CD4-positive, alpha-beta T cell (primary cell): ENCODE measurements around the gene RECQL5. TPM values are rescaled to one million over a fixed set of nuclear protein-coding genes. Genes with fewer than 3 reads are reported as not detected.

ENCODE experiments used
- ATAC-seq: fragments of 200-7000 bp; cut with Tn5 transposase; one replicate; pipeline ENCODE4 v1.10.0; 2022; ENCODE audit warnings: mild to moderate bottlenecking; ENCODE audit not compliant: poor library complexity
- CTCF ChIA-PET: fragments of 350-600 bp; sonication (Branson Sonifier 250); formaldehyde crosslinking; loops from one replicate; lab custom pipeline; 2021; ENCODE audit warnings: antibody characterized with exemption, inconsistent platforms; lab: Charles Lee
- POLR2A ChIA-PET: fragments of 350-600 bp; sonication (Branson Sonifier 250); formaldehyde crosslinking; loops from one replicate; lab custom pipeline; 2021; ENCODE audit warnings: antibody characterized with exemption, inconsistent platforms; lab: Charles Lee
- DNase-seq, 14 experiments: peaks; one replicate each; pipeline ENCODE4 v3.0.0-alpha.2; 2013 to 2020; ENCODE audit warnings: mixed read lengths in 2 of 14
- H3K27ac ChIP-seq, 2 donors: one replicate each; pipeline versions ENCODE4 v1.5.1 to v1.7.0; 2013; ENCODE audit warnings: low read length in 2 of 2, low read depth in 1 of 2, mild to moderate bottlenecking in 1 of 2
- H3K27me3 ChIP-seq, 2 experiments: 1 replicate in 1 of 2; 2 replicates in 1 of 2; pipeline versions ENCODE4 v1.6.1 to v1.7.0; 2013; ENCODE audit warnings: low read length in 2 of 2, control low read depth in 1 of 2, mild to moderate bottlenecking in 1 of 2, moderate library complexity in 1 of 2; ENCODE audit not compliant: insufficient read depth in 2 of 2, control insufficient read depth in 1 of 2
- H3K36me3 ChIP-seq: one replicate; pipeline ENCODE4 v1.6.1; 2013; ENCODE audit warnings: low read length, control low read depth; ENCODE audit not compliant: insufficient read depth
- H3K4me1 ChIP-seq: one replicate; pipeline ENCODE4 v1.6.1; 2013; ENCODE audit warnings: low read length, control low read depth; ENCODE audit not compliant: insufficient read depth
- H3K4me3 ChIP-seq: one replicate; pipeline ENCODE4 v1.5.1; 2013; ENCODE audit warnings: mild to moderate bottlenecking, low read length, moderate library complexity
- H3K9me3 ChIP-seq, 2 experiments: 1 replicate in 1 of 2; 2 replicates in 1 of 2; pipeline versions ENCODE4 v1.6.1 to v1.7.0; 2013; ENCODE audit warnings: low read length in 2 of 2, mild to moderate bottlenecking in 2 of 2, control low read depth in 1 of 2, moderate library complexity in 1 of 2; ENCODE audit not compliant: control insufficient read depth in 1 of 2, insufficient read depth in 1 of 2
- H3K27ac Mint-ChIP-seq: one replicate; pipeline ENCODE4 v1.8.0; 2020; ENCODE audit warnings: mixed read lengths
- H3K27me3 Mint-ChIP-seq: one replicate; pipeline ENCODE4 v1.8.0; 2021; ENCODE audit warnings: mixed read lengths
- H3K36me3 Mint-ChIP-seq: one replicate; pipeline ENCODE4 v1.8.0; 2021; ENCODE audit warnings: low read depth, mixed read lengths
- H3K4me1 Mint-ChIP-seq: one replicate; pipeline ENCODE4 v1.8.0; 2021; ENCODE audit warnings: low read depth, mixed read lengths
- H3K4me3 Mint-ChIP-seq: one replicate; pipeline ENCODE4 v1.8.0; 2020; ENCODE audit warnings: mild to moderate bottlenecking, mixed read lengths
- H3K9me3 Mint-ChIP-seq: one replicate; pipeline ENCODE4 v1.8.0; 2020; ENCODE audit warnings: mixed read lengths
- intact Hi-C, 2 experiments: fragments of 100-400 bp; cut with DNase I in 1 of 2; cut with micrococcal nuclease in 1 of 2; formaldehyde crosslinking; loops; one replicate each; pipeline versions ENCODE4 v1.15.1 to v1.9.0; 2023 to 2025; cut with DNase I, micrococcal nuclease
- total RNA-seq, 174 experiments: library from RNA in 2 of 174; stranded (reverse) in 2 of 174; gene quantifications; one replicate each; pipeline ENCODE4 v1.2.3 and lab custom pipeline; 2021 to 2026
- TF ChIP-seq, protein P1 (sequence below): fragments of 200-600 bp; IDR thresholded peaks from one replicate; pipeline ENCODE4 v1.8.0; 2022; ENCODE audit warnings: antibody characterized with exemption, mild to moderate bottlenecking

Gene RECQL5
- total RNA-seq, 2 experiments from 2014 or later: 16.4 to 17.7 TPM

DNA sequence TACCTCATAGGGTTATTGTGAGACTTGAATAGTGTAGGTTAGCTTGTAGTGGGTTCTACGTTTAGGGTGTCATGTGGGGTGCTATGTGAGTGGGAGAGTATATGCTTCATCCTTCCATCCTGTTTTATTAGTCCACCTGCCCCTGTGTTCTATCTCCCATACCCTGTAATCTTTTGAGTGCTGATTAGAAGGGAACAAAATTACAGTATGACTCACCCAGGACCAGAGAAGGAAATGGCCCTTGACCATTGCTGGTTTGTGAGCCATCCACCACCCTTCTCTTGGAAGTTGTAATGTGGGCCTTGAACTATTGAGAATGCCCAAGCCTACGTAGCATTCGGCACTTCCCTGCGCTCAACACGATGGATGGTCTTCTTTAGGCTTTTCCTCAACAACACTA is 17.3 kb upstream of the RECQL5 start:
- TF ChIP-seq, protein P1, sequence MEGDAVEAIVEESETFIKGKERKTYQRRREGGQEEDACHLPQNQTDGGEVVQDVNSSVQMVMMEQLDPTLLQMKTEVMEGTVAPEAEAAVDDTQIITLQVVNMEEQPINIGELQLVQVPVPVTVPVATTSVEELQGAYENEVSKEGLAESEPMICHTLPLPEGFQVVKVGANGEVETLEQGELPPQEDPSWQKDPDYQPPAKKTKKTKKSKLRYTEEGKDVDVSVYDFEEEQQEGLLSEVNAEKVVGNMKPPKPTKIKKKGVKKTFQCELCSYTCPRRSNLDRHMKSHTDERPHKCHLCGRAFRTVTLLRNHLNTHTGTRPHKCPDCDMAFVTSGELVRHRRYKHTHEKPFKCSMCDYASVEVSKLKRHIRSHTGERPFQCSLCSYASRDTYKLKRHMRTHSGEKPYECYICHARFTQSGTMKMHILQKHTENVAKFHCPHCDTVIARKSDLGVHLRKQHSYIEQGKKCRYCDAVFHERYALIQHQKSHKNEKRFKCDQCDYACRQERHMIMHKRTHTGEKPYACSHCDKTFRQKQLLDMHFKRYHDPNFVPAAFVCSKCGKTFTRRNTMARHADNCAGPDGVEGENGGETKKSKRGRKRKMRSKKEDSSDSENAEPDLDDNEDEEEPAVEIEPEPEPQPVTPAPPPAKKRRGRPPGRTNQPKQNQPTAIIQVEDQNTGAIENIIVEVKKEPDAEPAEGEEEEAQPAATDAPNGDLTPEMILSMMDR: no peak
- intact Hi-C loops: no loop called here
- H3K27ac ChIP-seq: no peak overlapping the region
- H3K9me3 ChIP-seq: no peaks in the 10 kb centered on the region
- no peak for DNase-seq
- ATAC-seq: no peak
- H3K4me1 Mint-ChIP-seq: peaks cover 52% of the 10 kb centered on the region
- ChIA-PET POLR2A (interaction anchor here (1.1 kb wide), 1 partner anchor 18 kb away, joined by 3 read pairs; the partner anchor contains the start of gene RECQL5), CTCF (interaction anchor here (1.7 kb wide), 1 partner anchor 63 kb away, joined by 6 read pairs; no protein-coding TSS in a partner anchor)
- H3K4me1 ChIP-seq: peaks cover 20% of the 10 kb centered on the region
- peaks cover 58% of the 10 kb centered on the region for H3K36me3 ChIP-seq
- no peak overlapping the region for H3K4me3 ChIP-seq
- H3K4me3 Mint-ChIP-seq: no peak overlapping the region
- no peak overlapping the region for H3K27ac Mint-ChIP-seq
- no peaks in the 10 kb centered on the region for H3K9me3 Mint-ChIP-seq
- H3K36me3 Mint-ChIP-seq: peaks cover 55% of the 10 kb centered on the region
- no peaks in the 10 kb centered on the region for H3K27me3 ChIP-seq
- H3K27me3 Mint-ChIP-seq: no peaks in the 10 kb centered on the region

DNA sequence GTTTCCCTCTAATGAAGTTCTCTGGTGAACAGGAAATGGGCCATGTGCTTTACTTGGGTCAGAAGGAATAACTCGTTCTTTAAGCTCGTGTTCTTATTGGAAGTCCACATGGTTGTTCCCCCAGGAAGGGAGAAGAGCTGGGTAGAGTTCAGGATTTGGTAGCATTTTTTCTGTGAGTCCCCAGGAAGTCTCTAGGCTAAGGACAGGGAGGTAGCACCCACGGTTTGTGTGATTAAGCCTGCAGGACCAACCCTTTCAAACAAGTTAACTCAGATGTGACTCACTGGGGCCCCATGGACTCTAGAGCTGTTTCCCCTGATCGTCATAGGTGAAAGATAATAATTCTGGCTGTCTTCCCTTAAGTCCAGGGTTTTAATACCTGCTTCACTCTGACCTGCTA is 16.6 kb upstream of the RECQL5 start:
- H3K36me3 ChIP-seq: peaks cover 59% of the 10 kb centered on the region
- H3K4me1 Mint-ChIP-seq: peaks cover 46% of the 10 kb centered on the region
- no peak for DNase-seq
- no peak overlapping the region for H3K4me3 ChIP-seq
- H3K27ac ChIP-seq: no peak overlapping the region
- no peaks in the 10 kb centered on the region for H3K27me3 Mint-ChIP-seq
- no peaks in the 10 kb centered on the region for H3K9me3 ChIP-seq
- peaks cover 60% of the 10 kb centered on the region for H3K36me3 Mint-ChIP-seq
- H3K4me3 Mint-ChIP-seq: no peak overlapping the region
- no peak for ATAC-seq
- peaks cover 14% of the 10 kb centered on the region for H3K4me1 ChIP-seq
- no peak overlapping the region for H3K27ac Mint-ChIP-seq
- intact Hi-C loops: no loop called here
- TF ChIP-seq, protein P1: no peak
- ChIA-PET POLR2A (no interaction called here), CTCF (interaction anchor here (1.7 to 1.8 kb wide), 2 partner anchors 64 to 70 kb away, joined by 6 to 9 read pairs; no protein-coding TSS in a partner anchor)
- H3K27me3 ChIP-seq: no peaks in the 10 kb centered on the region
- no peaks in the 10 kb centered on the region for H3K9me3 Mint-ChIP-seq

DNA sequence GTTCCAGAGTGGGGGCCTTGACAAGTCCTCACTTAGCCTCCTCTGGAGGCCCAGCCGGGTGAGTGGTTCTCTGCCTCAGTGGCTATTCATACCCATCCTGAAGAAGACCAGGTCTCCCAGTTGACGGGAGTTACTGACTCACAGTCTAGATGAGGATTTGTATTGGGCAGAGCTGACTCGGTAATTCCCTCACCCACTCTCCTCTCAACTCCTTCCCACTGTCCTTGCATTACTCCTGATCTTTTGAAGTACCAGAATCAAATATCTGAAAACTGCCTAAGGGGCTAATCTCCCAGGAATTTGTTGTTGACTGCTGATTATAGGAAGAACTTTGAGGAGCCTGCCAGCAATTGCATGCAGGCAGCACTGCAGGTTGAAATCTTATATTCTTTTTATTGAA is 14.3 kb upstream of the RECQL5 start:
- ChIA-PET CTCF (no interaction called here), POLR2A (interaction anchor here (0.6 kb wide), 1 partner anchor 19 kb away, joined by 3 read pairs; no protein-coding TSS in a partner anchor)
- TF ChIP-seq, protein P1: no peak
- Histone ChIP-seq H3K27ac (no peak overlapping the region), H3K4me1 (no peaks in the 10 kb centered on the region), H3K36me3 (peaks cover 60% of the 10 kb centered on the region), H3K9me3 (no peaks in the 10 kb centered on the region), H3K4me3 (no peak overlapping the region), H3K27me3 (no peaks in the 10 kb centered on the region)
- intact Hi-C loops: no loop called here
- Mint-ChIP-seq H3K36me3 (peaks cover 68% of the 10 kb centered on the region), H3K4me3 (no peak overlapping the region), H3K27ac (no peak overlapping the region), H3K4me1 (peaks cover 31% of the 10 kb centered on the region), H3K9me3 (no peaks in the 10 kb centered on the region), H3K27me3 (no peaks in the 10 kb centered on the region)
- DNase-seq: no peak
- no peak for ATAC-seq
